IMR-90 (cell line): ENCODE results near the gene RAD51AP1. TPM values are rescaled to one million over a fixed set of nuclear protein-coding genes. Genes with fewer than 3 reads are reported as not detected.

ENCODE experiments used
- ATAC-seq: fragments of 200-7000 bp; cut with Tn5 transposase; 2 replicates; pipeline ENCODE4 v1.9.1; 2020; ENCODE audit warnings: low read depth, mild to moderate bottlenecking, moderate library complexity
- BruUV-seq: library from RNA; stranded (reverse); fragments of 400-500 nt; replicated peaks from 2 replicates; lab custom pipeline; 2021; lab: Mats Ljungman, UMichigan
- CTCF ChIA-PET: fragments of 300-600 bp; formaldehyde crosslinking; extraction: SDS; loops from one replicate; lab custom pipeline; 2021; ENCODE audit warnings: antibody characterized with exemption; lab: Yijun Ruan, JAX
- POLR2A ChIA-PET: fragments of 300-600 bp; sonication (Branson Sonifier 250); formaldehyde crosslinking; loops from one replicate; lab custom pipeline; 2022; ENCODE audit warnings: antibody characterized with exemption; ENCODE audit not compliant: unreplicated experiment; lab: Charles Lee
- DNase-seq: peaks from one replicate; pipeline ENCODE4 v3.0.0; 2013
- H2AFZ ChIP-seq: replicated peaks from 2 replicates; pipeline ENCODE3; 2013; ENCODE audit warnings: low read length, mild to moderate bottlenecking; ENCODE audit not compliant: poor library complexity
- H2AK5ac ChIP-seq: 2 replicates; pipeline ENCODE4 v1.6.1; 2013; ENCODE audit warnings: low read depth, low read length, inconsistent platforms
- H2AK9ac ChIP-seq: replicated peaks from 2 replicates; pipeline ENCODE3; 2013; ENCODE audit warnings: mild to moderate bottlenecking, low read depth, low read length, moderate library complexity; ENCODE audit not compliant: poor library complexity
- H2BK120ac ChIP-seq: 2 replicates; pipeline ENCODE4 v1.6.1; 2013; ENCODE audit warnings: low read depth, low read length, inconsistent platforms
- H2BK15ac ChIP-seq: 3 replicates; pipeline ENCODE4 v1.6.1; 2013; ENCODE audit warnings: low read depth, low read length, inconsistent platforms
- H2BK20ac ChIP-seq: 2 replicates; pipeline ENCODE4 v1.6.1; 2013; ENCODE audit warnings: low read depth, mild to moderate bottlenecking, inconsistent platforms, low read length, moderate library complexity
- H2BK5ac ChIP-seq: 2 replicates; pipeline ENCODE4 v1.6.1; 2013; ENCODE audit warnings: mild to moderate bottlenecking, low read depth, low read length, inconsistent platforms; ENCODE audit not compliant: poor library complexity, severe bottlenecking
- H3K14ac ChIP-seq: replicated peaks from 2 replicates; pipeline ENCODE4 v1.6.1; 2013; ENCODE audit warnings: low read depth, low read length, inconsistent platforms
- H3K18ac ChIP-seq: 2 replicates; pipeline ENCODE4 v1.6.1; 2013; ENCODE audit warnings: low read depth, low read length, control low read depth
- H3K23ac ChIP-seq: 2 replicates; pipeline ENCODE4 v1.6.1; 2013; ENCODE audit warnings: low read depth, low read length, inconsistent platforms
- H3K27ac ChIP-seq: 2 replicates; pipeline ENCODE4 v1.5.1; 2013; ENCODE audit warnings: mild to moderate bottlenecking, control low read depth, low read length; ENCODE audit not compliant: insufficient read depth
- H3K27me3 ChIP-seq: 2 replicates; pipeline ENCODE4 v1.6.1; 2013; ENCODE audit warnings: low read length; ENCODE audit not compliant: control insufficient read depth, insufficient read depth
- H3K36me3 ChIP-seq: 2 replicates; pipeline ENCODE4 v1.6.1; 2013; ENCODE audit warnings: low read length, mixed read lengths; ENCODE audit not compliant: control insufficient read depth, insufficient read depth
- H3K4ac ChIP-seq: 2 replicates; pipeline ENCODE4 v1.6.1; 2013; ENCODE audit warnings: low read depth, low read length, inconsistent platforms
- H3K4me1 ChIP-seq: 2 replicates; pipeline ENCODE4 v1.6.1; 2013; ENCODE audit warnings: low read length, mixed read lengths; ENCODE audit not compliant: control insufficient read depth, insufficient read depth
- H3K4me2 ChIP-seq: 2 replicates; pipeline ENCODE4 v1.6.1; 2013; ENCODE audit warnings: low read depth, mild to moderate bottlenecking, control low read depth, low read length, moderate library complexity
- H3K4me3 ChIP-seq: 2 replicates; pipeline ENCODE4 v1.5.1; 2013; ENCODE audit warnings: low read depth, mild to moderate bottlenecking, control low read depth, low read length, moderate library complexity; ENCODE audit not compliant: insufficient read depth
- H3K56ac ChIP-seq: 2 replicates; pipeline ENCODE4 v1.6.1; 2013; ENCODE audit warnings: low read length, inconsistent platforms; ENCODE audit not compliant: insufficient read depth; ENCODE audit errors: extremely low read depth
- H3K79me1 ChIP-seq, 2 experiments: 2 replicates each; pipeline ENCODE4 v1.6.1; 2013; ENCODE audit warnings: low read length in 2 of 2, inconsistent platforms in 1 of 2, low read depth in 1 of 2
- H3K9ac ChIP-seq: 2 replicates; pipeline ENCODE4 v1.6.1; 2013; ENCODE audit warnings: low read depth, low read length, control low read depth
- H3K9me1 ChIP-seq: 2 replicates; pipeline ENCODE4 v1.6.1; 2013; ENCODE audit warnings: low read length, inconsistent platforms; ENCODE audit not compliant: insufficient read depth
- H3K9me3 ChIP-seq: 2 replicates; pipeline ENCODE4 v1.6.1; 2013; ENCODE audit warnings: low read length; ENCODE audit not compliant: control insufficient read depth, insufficient read depth
- H4K20me1 ChIP-seq: 2 replicates; pipeline ENCODE4 v1.6.1; 2013; ENCODE audit warnings: low read length, inconsistent platforms; ENCODE audit not compliant: insufficient read depth
- H4K5ac ChIP-seq: 2 replicates; pipeline ENCODE4 v1.6.1; 2013; ENCODE audit warnings: mild to moderate bottlenecking, low read depth, low read length, control low read depth
- H4K8ac ChIP-seq, 2 experiments: 2 replicates each; pipeline ENCODE4 v1.6.1; 2013; ENCODE audit warnings: low read depth in 2 of 2, low read length in 2 of 2, control low read depth in 1 of 2, inconsistent platforms in 1 of 2
- H4K91ac ChIP-seq: 2 replicates; pipeline ENCODE4 v1.6.1; 2013; ENCODE audit warnings: low read depth, low read length, inconsistent platforms; ENCODE audit not compliant: insufficient read depth
- CHD1 ChIP-seq: IDR thresholded peaks from 2 replicates; pipeline ENCODE4 v1.6.1; 2012; ENCODE audit warnings: low read depth, low read length, improper control_type of control experiment
- FOS ChIP-seq: fragments of 150-350 bp; IDR thresholded peaks from 2 replicates; pipeline ENCODE4 v1.6.1; 2016; ENCODE audit warnings: low read depth, low read length
- MAFK ChIP-seq: IDR thresholded peaks from 2 replicates; pipeline ENCODE4 v1.6.1; 2012; ENCODE audit warnings: low read depth, low read length, improper control_type of control experiment
- MXI1 ChIP-seq: IDR thresholded peaks from 2 replicates; pipeline ENCODE4 v1.6.1; 2012; ENCODE audit warnings: low read depth, mild to moderate bottlenecking, low read length, moderate library complexity, borderline replicate concordance
- POLR2A ChIP-seq: IDR thresholded peaks from 2 replicates; pipeline ENCODE4 v1.6.1; 2012; ENCODE audit warnings: mild to moderate bottlenecking, low read depth, low read length
- SMC3 ChIP-seq: fragments of 150-350 bp; IDR thresholded peaks from 2 replicates; pipeline ENCODE4 v1.6.1; 2016; ENCODE audit warnings: low read depth, mild to moderate bottlenecking, antibody characterized with exemption, low read length, moderate library complexity
- WGBS, 2 experiments: methylation state at CpG; one replicate each; pipeline versions ENCODE4 v1.1.5 to v1.1.7; 2013; ENCODE audit warnings: missing lambda C conversion rate in 2 of 2; ENCODE audit not compliant: insufficient read length in 1 of 2; ENCODE audit errors: extremely low coverage in 2 of 2; 5-methylcytosine and 5-hydroxymethylcytosine counted together
- dilution Hi-C: fragments of 300-500 bp; cut with HindIII; formaldehyde crosslinking; loops from one replicate; pipeline ENCODE4 v1.14.3; 2018; ENCODE audit warnings: low sequenced_read_pairs; ENCODE audit not compliant: unreplicated experiment
- in situ Hi-C: fragments of 300-500 bp; cut with MboI; formaldehyde crosslinking; loops from 3 replicates; pipeline ENCODE4 v1.14.3; 2019; ENCODE audit warnings: low sequenced_read_pairs, inconsistent platforms, mixed read lengths
- intact Hi-C: fragments of 100-400 bp; cut with micrococcal nuclease; formaldehyde crosslinking; loops from 2 replicates; pipeline ENCODE4 v1.10.0; 2022
- polyA plus RNA-seq, 3 experiments: library from polyadenylated mRNA; depleted of rRNA; stranded (reverse); fragments of >200 nt; gene quantifications; 2 replicates each; pipeline ENCODE4 v1.2.3, GENCODE V29; 2012; ENCODE audit warnings: low replicate concordance in 1 of 3
- total RNA-seq: library from RNA; depleted of rRNA; stranded (reverse); fragments of >200 nt; gene quantifications from 2 replicates; pipeline ENCODE4 v1.2.3, GENCODE V29; 2012
- TF ChIP-seq, protein P1 (sequence below): fragments of 150-350 bp; IDR thresholded peaks from 2 replicates; pipeline ENCODE4 v1.6.1; 2017; ENCODE audit warnings: mild to moderate bottlenecking, antibody characterized with exemption, low read length, low read depth

RAD51AP1 gene
- total and polyA plus RNA-seq, 2 of the 4 experiments (the other 2 are of a cell fraction): 6.5 to 10.2 TPM

DNA sequence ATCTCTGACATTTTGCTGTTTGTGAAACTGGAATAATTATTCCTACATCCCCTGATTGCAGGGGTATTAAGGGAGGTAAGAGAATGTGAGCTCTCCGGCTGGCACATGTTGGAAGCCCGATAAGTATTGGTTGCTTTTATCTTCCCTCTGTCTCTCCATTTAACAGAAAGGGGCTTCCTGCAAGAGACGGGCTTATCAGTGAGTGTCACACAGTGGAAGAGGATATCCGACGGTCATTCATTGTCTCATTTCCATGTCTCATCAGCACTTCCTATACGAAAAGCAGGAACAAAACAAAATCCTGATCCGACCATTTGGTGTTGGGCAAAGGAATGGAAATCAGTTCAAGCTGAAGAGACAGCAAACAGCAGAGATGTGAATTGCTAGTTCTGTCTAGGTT lies 34.0 kb downstream of the RAD51AP1 start:
- no peak overlapping the region for H2BK5ac ChIP-seq
- DNase-seq (no peak), ATAC-seq (no peak)
- no peak overlapping the region for H3K4ac ChIP-seq
- BruUV-seq: no TSS peak
- H3K36me3 ChIP-seq: no peaks in the 10 kb centered on the region
- no peak overlapping the region for H3K9ac ChIP-seq
- H3K4me2 ChIP-seq: no peak overlapping the region
- H3K14ac ChIP-seq: no peak overlapping the region
- H4K91ac ChIP-seq: no peak overlapping the region
- H3K56ac ChIP-seq: no peak overlapping the region
- H3K27ac ChIP-seq: no peak overlapping the region
- dilution Hi-C loops (no loop called here), in situ Hi-C loops (no loop called here), intact Hi-C loops (loop anchor here (5.0 kb wide), 1 partner anchor 50 kb away; no protein-coding TSS in a partner anchor)
- H3K9me1 ChIP-seq: no peaks in the 10 kb centered on the region
- no peak overlapping the region for H3K4me3 ChIP-seq
- no peaks in the 10 kb centered on the region for H3K79me1 ChIP-seq
- H3K9me3 ChIP-seq: no peaks in the 10 kb centered on the region
- no peak overlapping the region for H2BK15ac ChIP-seq
- no peaks in the 10 kb centered on the region for H3K4me1 ChIP-seq
- H3K18ac ChIP-seq: no peak overlapping the region
- no peak for TF ChIP-seq POLR2A
- TF ChIP-seq MXI1: no peak
- no peak for TF ChIP-seq SMC3
- TF ChIP-seq CHD1: no peak
- TF ChIP-seq, protein P1, sequence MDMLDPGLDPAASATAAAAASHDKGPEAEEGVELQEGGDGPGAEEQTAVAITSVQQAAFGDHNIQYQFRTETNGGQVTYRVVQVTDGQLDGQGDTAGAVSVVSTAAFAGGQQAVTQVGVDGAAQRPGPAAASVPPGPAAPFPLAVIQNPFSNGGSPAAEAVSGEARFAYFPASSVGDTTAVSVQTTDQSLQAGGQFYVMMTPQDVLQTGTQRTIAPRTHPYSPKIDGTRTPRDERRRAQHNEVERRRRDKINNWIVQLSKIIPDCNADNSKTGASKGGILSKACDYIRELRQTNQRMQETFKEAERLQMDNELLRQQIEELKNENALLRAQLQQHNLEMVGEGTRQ: no peak
- TF ChIP-seq MAFK: no peak
- TF ChIP-seq FOS: no peak
- H2BK20ac ChIP-seq: no peak overlapping the region
- no peaks in the 10 kb centered on the region for H3K27me3 ChIP-seq
- H4K8ac ChIP-seq: no peak overlapping the region
- no peaks in the 10 kb centered on the region for H4K20me1 ChIP-seq
- no peak overlapping the region for H2AK5ac ChIP-seq
- H2AFZ ChIP-seq: no peak overlapping the region
- CTCF ChIA-PET: no interaction called here
- POLR2A ChIA-PET: no interaction called here
- H2BK120ac ChIP-seq: no peak overlapping the region
- H4K5ac ChIP-seq: no peak overlapping the region
- no peak overlapping the region for H3K23ac ChIP-seq
- no peak overlapping the region for H2AK9ac ChIP-seq
- no CpG with 5 or more reads among the region's 7 CpGs for WGBS, 2 experiments
